IPS DF 6.9 (cell line): ENCODE measurements around the gene YWHAG.

ENCODE experiments used
- DNase-seq: peaks from one replicate; pipeline ENCODE4 v3.0.0-alpha.2; 2013; ENCODE audit warnings: low read depth, low spot score
- H3K27ac ChIP-seq: one replicate; pipeline ENCODE4 v1.5.1; 2013; ENCODE audit warnings: low read length, control low read depth
- H3K27me3 ChIP-seq: 2 replicates; pipeline ENCODE4 v1.6.1; 2013; ENCODE audit warnings: mild to moderate bottlenecking, low read length; ENCODE audit not compliant: control insufficient read depth, insufficient read depth
- H3K36me3 ChIP-seq: 2 replicates; pipeline ENCODE4 v1.6.1; 2013; ENCODE audit warnings: low read length; ENCODE audit not compliant: control insufficient read depth, insufficient read depth
- H3K4me1 ChIP-seq: 2 replicates; pipeline ENCODE4 v1.6.1; 2013; ENCODE audit warnings: low read length; ENCODE audit not compliant: control insufficient read depth, insufficient read depth
- H3K4me3 ChIP-seq: 2 replicates; pipeline ENCODE4 v1.5.1; 2013; ENCODE audit warnings: mild to moderate bottlenecking, low read length
- H3K9me3 ChIP-seq: 2 replicates; pipeline ENCODE4 v1.6.1; 2013; ENCODE audit warnings: low read length, inconsistent platforms; ENCODE audit not compliant: control insufficient read depth, insufficient read depth
- WGBS: extraction: QIAGEN DNeasy Blood & Tissue Kit; methylation state at CpG from one replicate; pipeline ENCODE4 v1.1.7; 2013; ENCODE audit warnings: mixed read lengths, missing lambda C conversion rate; ENCODE audit not compliant: insufficient read length, insufficient coverage; 5-methylcytosine and 5-hydroxymethylcytosine counted together

Gene YWHAG

DNA sequence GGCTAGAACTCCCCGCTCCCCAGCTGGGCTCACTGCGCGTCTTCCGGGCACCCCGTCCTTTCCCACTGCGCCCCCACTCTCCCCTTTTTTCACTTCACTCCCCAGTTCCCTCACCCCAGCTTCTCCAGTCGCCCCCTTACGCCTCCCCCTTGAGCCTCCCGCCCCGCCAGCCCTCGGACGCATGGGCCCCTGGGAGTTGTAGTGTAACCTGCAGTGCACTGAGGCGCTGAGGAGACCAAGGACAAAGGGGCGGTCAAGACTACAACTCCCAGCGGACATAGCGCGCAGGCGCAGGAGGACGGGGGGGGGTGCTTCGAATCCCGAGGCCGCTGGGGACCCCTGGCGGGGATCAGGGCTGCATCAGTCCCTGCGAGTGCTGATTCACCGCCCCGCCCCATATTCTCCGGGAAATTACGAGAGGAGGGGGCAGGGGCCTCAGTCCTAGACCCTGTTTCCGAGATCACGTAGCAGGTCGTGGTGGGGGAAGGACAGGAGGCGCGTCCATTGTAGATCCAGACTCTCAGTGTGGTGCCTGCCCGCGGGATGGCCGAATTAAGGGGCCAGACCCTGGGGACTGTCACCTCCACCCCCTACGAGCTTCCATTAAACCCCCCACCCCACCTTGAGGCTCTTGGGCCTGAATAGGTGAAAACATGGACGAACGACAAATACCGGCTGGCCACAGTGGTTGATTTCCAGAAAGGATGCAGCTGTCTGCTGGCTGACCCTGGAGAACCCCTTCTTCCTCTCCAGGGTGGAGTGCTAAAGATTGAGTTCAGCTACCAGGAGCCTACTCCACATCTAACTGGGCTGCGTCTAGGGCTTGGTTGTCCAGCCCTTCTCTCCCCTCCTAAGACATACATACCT is 553 bp upstream of the YWHAG start:
- Histone ChIP-seq H3K27me3 (no peaks in the 10 kb centered on the region), H3K4me3 (peak overlapping the region; percentile 94; the same call in 1 of the 2 replicates), H3K36me3 (peaks cover 2% of the 10 kb centered on the region; the same call in 1 of the 2 replicates), H3K27ac (no peak overlapping the region), H3K4me1 (peaks cover 6% of the 10 kb centered on the region; the same call in 1 of the 2 replicates), H3K9me3 (no peaks in the 10 kb centered on the region)
- peak; percentile 96 for DNase-seq
- WGBS, result no CpG with 5 or more reads among the region's 41 CpGs

DNA sequence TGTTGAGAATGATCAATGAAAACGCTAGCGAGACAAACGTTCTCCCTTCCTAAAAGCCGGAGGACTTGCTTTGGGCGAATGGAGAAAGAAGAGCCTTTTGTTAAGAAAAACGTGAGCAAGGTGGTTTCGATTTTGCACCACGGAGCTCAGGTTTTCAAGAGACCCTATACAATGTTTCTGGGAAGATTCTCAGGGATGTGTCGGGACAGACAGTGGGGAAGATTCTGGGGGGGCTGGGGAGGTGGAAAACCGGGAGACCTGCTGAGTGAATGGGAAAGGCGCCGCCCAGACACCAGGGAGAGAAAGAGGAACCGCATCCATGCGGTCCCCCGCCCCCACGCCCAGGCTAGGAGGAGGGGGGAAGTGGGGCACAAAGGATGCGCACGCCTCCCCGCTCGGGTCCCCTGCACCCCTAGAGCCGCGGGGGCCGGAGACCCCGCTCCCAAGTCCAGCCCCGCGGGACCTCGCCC is 745 bp downstream of the YWHAG start:
- H3K27ac ChIP-seq, result no peak overlapping the region
- no CpG with 5 or more reads among the region's 27 CpGs for WGBS
- peaks cover 6% of the 10 kb centered on the region; the same call in 1 of the 2 replicates for H3K4me1 ChIP-seq
- peaks cover 2% of the 10 kb centered on the region; the same call in 1 of the 2 replicates for H3K36me3 ChIP-seq
- H3K27me3 ChIP-seq, result no peaks in the 10 kb centered on the region
- peak overlapping the region; percentile 94 for H3K4me3 ChIP-seq
- no peak for DNase-seq
- no peaks in the 10 kb centered on the region for H3K9me3 ChIP-seq

- Histone ChIP-seq H3K27ac (no peak overlapping the region), H3K4me3 (peak overlapping the region; percentile 94; the same call in 1 of the 2 replicates), H3K36me3 (peaks cover 2% of the 10 kb centered on the region; the same call in 1 of the 2 replicates), H3K4me1 (peaks cover 6% of the 10 kb centered on the region; the same call in 1 of the 2 replicates), H3K9me3 (no peaks in the 10 kb centered on the region), H3K27me3 (no peaks in the 10 kb centered on the region)
- DNase-seq, result no peak
- WGBS, result no CpG with 5 or more reads among the region's 10 CpGs
Measured at GRCh38 chr7:76357475-76358010, 1.2 kb downstream of the YWHAG start.

DNA sequence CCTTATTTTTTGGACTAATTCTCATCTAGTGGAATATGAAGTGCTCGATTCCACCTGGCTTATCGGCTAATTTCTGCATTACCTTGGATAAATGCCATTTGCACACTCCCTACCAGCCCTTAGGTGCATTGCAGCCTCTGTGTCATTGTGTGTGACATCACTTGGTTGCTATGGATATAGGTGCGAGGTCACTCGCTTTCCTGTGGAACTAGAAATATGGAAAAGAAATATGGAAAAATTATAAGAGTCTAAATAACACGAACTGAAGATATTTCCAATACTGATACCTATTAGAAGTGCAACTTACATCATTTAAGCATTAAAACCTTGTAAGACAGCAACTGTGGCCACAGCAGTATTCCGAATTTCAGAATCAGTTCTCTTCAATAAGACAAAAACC is 2.0 kb downstream of the YWHAG start:
- peaks cover 2% of the 10 kb centered on the region; the same call in 1 of the 2 replicates for H3K36me3 ChIP-seq
- H3K27ac ChIP-seq, result no peak overlapping the region
- H3K9me3 ChIP-seq, result no peaks in the 10 kb centered on the region
- no peak for DNase-seq
- peaks cover 8% of the 10 kb centered on the region; the same call in 1 of the 2 replicates for H3K4me1 ChIP-seq
- no peaks in the 10 kb centered on the region for H3K27me3 ChIP-seq
- WGBS, result no CpG with 5 or more reads among the region's 6 CpGs
- no peak overlapping the region; the same call in 1 of the 2 replicates for H3K4me3 ChIP-seq

DNA sequence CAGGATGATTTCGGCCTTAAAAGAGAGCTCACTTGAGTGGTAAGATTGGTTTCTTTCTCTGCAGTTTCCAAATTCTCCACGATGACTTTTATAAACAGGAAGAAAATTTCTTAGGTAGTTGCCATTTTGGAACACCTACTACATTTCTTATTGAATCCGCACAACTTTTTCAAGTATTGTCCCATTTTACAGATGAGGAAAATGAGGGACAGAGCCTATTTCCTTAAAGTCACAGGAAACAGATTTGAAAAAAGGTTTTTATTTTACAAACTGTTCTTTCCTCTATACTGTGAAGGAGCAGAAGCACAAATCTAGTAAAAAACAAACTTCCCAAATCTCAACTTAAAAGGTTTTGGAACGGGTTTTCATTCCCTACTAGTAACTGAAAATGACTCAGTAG is 2.7 kb downstream of the YWHAG start:
- peaks cover 9% of the 10 kb centered on the region; the same call in 1 of the 2 replicates for H3K4me1 ChIP-seq
- no peak for DNase-seq
- H3K27me3 ChIP-seq, result no peaks in the 10 kb centered on the region
- H3K36me3 ChIP-seq, result peaks cover 2% of the 10 kb centered on the region; the same call in 1 of the 2 replicates
- no CpG with 5 or more reads among the region's 4 CpGs for WGBS
- H3K9me3 ChIP-seq, result no peaks in the 10 kb centered on the region
- H3K27ac ChIP-seq, result no peak overlapping the region
- no peak overlapping the region for H3K4me3 ChIP-seq

GRCh38 chr7:76354981-76355730 is 3.6 kb downstream of the YWHAG start:
- Histone ChIP-seq H3K27ac (no peak overlapping the region), H3K27me3 (no peaks in the 10 kb centered on the region), H3K9me3 (no peaks in the 10 kb centered on the region), H3K4me1 (peaks cover 9% of the 10 kb centered on the region; the same call in 1 of the 2 replicates), H3K36me3 (peaks cover 5% of the 10 kb centered on the region; the same call in 1 of the 2 replicates), H3K4me3 (no peak overlapping the region)
- WGBS, result no CpG with 5 or more reads among the region's 9 CpGs
- no peak for DNase-seq

DNA sequence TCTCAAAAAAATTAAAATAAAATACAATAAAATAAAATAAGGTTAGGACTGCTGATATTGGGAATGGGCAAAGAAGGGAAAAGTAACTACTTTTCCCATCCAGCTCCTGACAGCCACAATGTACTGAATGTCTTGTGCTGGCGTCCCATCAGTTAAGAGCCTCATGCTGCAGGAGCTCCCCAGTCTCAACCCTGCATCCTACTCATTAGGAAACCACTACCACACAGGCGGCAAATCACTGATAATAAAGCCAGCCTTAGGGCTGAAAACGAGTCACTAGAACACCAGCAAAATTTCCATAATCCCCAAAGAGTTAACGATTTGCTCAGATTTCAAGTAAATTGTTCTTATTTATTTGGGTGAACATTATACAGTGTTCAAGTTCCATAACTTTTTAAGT is 4.3 kb downstream of the YWHAG start:
- WGBS, result no CpG with 5 or more reads among the region's 4 CpGs
- DNase-seq, result no peak
- H3K36me3 ChIP-seq, result peaks cover 7% of the 10 kb centered on the region; the same call in 1 of the 2 replicates
- H3K4me1 ChIP-seq, result peaks cover 7% of the 10 kb centered on the region; the same call in 1 of the 2 replicates
- H3K9me3 ChIP-seq, result no peaks in the 10 kb centered on the region
- no peaks in the 10 kb centered on the region for H3K27me3 ChIP-seq
- H3K4me3 ChIP-seq, result no peak overlapping the region
- no peak overlapping the region for H3K27ac ChIP-seq

DNA sequence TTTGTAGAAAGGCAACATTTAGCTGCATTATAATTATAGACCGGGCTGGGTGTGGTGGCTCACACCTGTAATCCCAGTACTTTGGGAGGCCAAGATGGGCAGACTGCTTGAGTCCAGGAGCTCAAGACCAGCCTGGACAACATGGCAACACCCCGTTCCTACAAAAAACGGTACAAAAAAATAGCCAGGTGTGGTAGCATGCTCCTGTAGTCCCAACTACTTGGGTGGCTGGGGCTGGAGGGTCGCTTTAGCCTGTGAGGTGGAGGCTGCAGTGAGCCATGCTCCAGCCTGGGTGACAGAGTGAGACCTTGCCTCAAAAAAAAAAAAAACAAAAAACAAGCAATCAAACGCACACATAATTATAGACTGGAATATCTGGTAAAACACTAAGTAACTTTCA is 5.0 kb downstream of the YWHAG start:
- DNase-seq, result no peak
- Histone ChIP-seq H3K27ac (no peak overlapping the region), H3K4me3 (no peak overlapping the region), H3K27me3 (no peaks in the 10 kb centered on the region), H3K36me3 (peaks cover 7% of the 10 kb centered on the region; the same call in 1 of the 2 replicates), H3K4me1 (peaks cover 6% of the 10 kb centered on the region; the same call in 1 of the 2 replicates), H3K9me3 (no peaks in the 10 kb centered on the region)
- WGBS, result no CpG with 5 or more reads among the region's 5 CpGs

DNA sequence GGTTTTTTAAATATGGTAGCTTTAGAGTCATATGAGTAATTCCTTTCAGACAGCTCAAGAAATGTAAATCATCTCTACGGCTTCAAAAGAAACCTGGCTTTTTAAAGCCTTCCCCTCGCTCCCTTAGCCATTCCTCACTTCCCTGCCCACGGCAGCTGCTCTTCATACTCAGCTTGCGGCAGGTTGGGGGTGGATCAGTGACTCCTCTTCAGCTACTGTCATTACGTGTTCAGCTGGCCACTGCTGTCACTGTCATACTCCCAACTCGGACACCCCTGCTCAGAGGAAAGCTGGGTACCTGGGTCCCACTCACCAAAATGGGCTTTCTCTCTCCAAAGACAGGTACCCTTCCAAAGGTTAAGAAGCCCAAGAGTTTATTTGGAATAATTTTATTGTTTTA is 6.6 kb downstream of the YWHAG start:
- H3K4me1 ChIP-seq, result peaks cover 6% of the 10 kb centered on the region; the same call in 1 of the 2 replicates
- H3K27me3 ChIP-seq, result no peaks in the 10 kb centered on the region
- H3K4me3 ChIP-seq, result no peak overlapping the region
- no CpG with 5 or more reads among the region's 6 CpGs for WGBS
- no peak overlapping the region for H3K27ac ChIP-seq
- peaks cover 7% of the 10 kb centered on the region; the same call in 1 of the 2 replicates for H3K36me3 ChIP-seq
- DNase-seq, result no peak
- H3K9me3 ChIP-seq, result no peaks in the 10 kb centered on the region

DNA sequence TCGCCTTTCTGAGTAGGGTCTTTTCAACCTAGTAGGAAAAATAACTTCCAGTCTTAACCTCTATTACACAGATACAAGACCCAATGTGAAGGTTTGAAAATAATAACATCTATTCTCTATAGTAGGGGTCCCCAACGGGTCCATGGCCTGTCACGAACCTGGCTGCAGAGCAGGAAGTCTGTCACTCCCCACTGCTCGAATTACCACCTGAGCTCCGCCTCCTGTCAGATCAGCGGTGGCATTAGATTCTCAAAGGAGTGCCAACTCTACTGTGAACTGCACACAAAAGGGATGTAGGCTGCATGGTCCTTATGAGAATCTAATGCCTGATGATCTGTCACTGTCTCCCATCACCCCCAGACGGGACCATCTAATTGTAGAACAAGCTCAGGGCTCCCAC is 7.4 kb downstream of the YWHAG start:
- Histone ChIP-seq H3K27ac (no peak overlapping the region), H3K4me3 (no peak overlapping the region), H3K4me1 (peaks cover 5% of the 10 kb centered on the region; the same call in 1 of the 2 replicates), H3K36me3 (peaks cover 14% of the 10 kb centered on the region; the same call in 1 of the 2 replicates), H3K9me3 (no peaks in the 10 kb centered on the region), H3K27me3 (no peaks in the 10 kb centered on the region)
- WGBS, result no CpG with 5 or more reads among the region's 7 CpGs
- DNase-seq, result no peak
